Measurements from ENCODE around the gene LIMCH1. TPM values are rescaled to one million over a fixed set of nuclear protein-coding genes. Genes with fewer than 3 reads are reported as not detected.

Gene LIMCH1
- total and polyA plus RNA-seq, 7 experiments from 2014 or later: 0.05 to 1.2 TPM; not detected in 5

- H3K27ac ChIP-seq (ENCODE audit: low read depth, low read length): no peak overlapping the region
- H3K4me3 Mint-ChIP-seq: no peak overlapping the region
- DNase-seq (no peak), ATAC-seq (no peak)
- no peaks in the 10 kb centered on the region for H3K9me3 ChIP-seq (ENCODE audit: control insufficient read depth in 2 of 3, low read length in 3 of 3)
- H3K36me3 ChIP-seq (ENCODE audit: control insufficient read depth in 2 of 3, insufficient read depth in 3 of 3, low read length in 3 of 3): no peaks in the 10 kb centered on the region
- CTCF ChIA-PET: no interaction called here
- peaks cover 0 to 3% (median 0%) of the 10 kb centered on the region in 11 donors for H3K9me3 Mint-ChIP-seq
- POLR2A ChIA-PET: no interaction called here
- no peaks in the 10 kb centered on the region for H3K27me3 ChIP-seq (ENCODE audit: control insufficient read depth in 2 of 2, insufficient read depth in 2 of 2, low read length in 2 of 2)
- no peaks in the 10 kb centered on the region for H3K4me1 Mint-ChIP-seq
- H3K4me1 ChIP-seq (ENCODE audit: control insufficient read depth in 2 of 2, insufficient read depth in 2 of 2, low read length in 2 of 2): no peaks in the 10 kb centered on the region
- no peaks in the 10 kb centered on the region for H3K36me3 Mint-ChIP-seq
- intact Hi-C loops (cut with micrococcal nuclease): no loop called here
- no peak overlapping the region for H3K27ac Mint-ChIP-seq
- H3K4me3 ChIP-seq (ENCODE audit: low read length): no peak overlapping the region
- peaks cover 0 to 9% (median 0%) of the 10 kb centered on the region in 5 donors for H3K27me3 Mint-ChIP-seq
Measured at GRCh38 chr4:41678086-41678816, 140.3 kb downstream of the LIMCH1 start.

GRCh38 chr4:41678951-41679350 lies 141.0 kb downstream of the LIMCH1 start:
- Histone ChIP-seq H3K27ac (ENCODE audit: low read depth, low read length) (no peak overlapping the region), H3K27me3 (ENCODE audit: control insufficient read depth in 2 of 2, insufficient read depth in 2 of 2, low read length in 2 of 2) (no peaks in the 10 kb centered on the region), H3K36me3 (ENCODE audit: control insufficient read depth in 2 of 3, insufficient read depth in 3 of 3, low read length in 3 of 3) (no peaks in the 10 kb centered on the region), H3K4me1 (ENCODE audit: control insufficient read depth in 2 of 2, insufficient read depth in 2 of 2, low read length in 2 of 2) (no peaks in the 10 kb centered on the region), H3K4me3 (ENCODE audit: low read length) (no peak overlapping the region), H3K9me3 (ENCODE audit: control insufficient read depth in 2 of 3, low read length in 3 of 3) (no peaks in the 10 kb centered on the region)
- ATAC-seq: no peak
- Mint-ChIP-seq H3K36me3 (no peaks in the 10 kb centered on the region), H3K9me3 (peaks cover 0 to 1% (median 0%) of the 10 kb centered on the region in 11 donors), H3K4me1 (no peaks in the 10 kb centered on the region), H3K27ac (no peak overlapping the region), H3K4me3 (no peak overlapping the region), H3K27me3 (peaks cover 0 to 9% (median 0%) of the 10 kb centered on the region in 5 donors)
- ChIA-PET CTCF (no interaction called here), POLR2A (no interaction called here)
- no peak for DNase-seq
- intact Hi-C loops (cut with micrococcal nuclease): no loop called here

GRCh38 chr4:41679991-41680390 lies 142.0 kb downstream of the LIMCH1 start:
- ChIA-PET CTCF (no interaction called here), POLR2A (no interaction called here)
- H3K9me3 ChIP-seq (ENCODE audit: control insufficient read depth in 2 of 3, low read length in 3 of 3): no peaks in the 10 kb centered on the region
- H3K4me1 Mint-ChIP-seq: no peaks in the 10 kb centered on the region
- peaks cover 0 to 9% (median 0%) of the 10 kb centered on the region in 5 donors for H3K27me3 Mint-ChIP-seq
- H3K27ac Mint-ChIP-seq: no peak overlapping the region
- no peaks in the 10 kb centered on the region for H3K27me3 ChIP-seq (ENCODE audit: control insufficient read depth in 2 of 2, insufficient read depth in 2 of 2, low read length in 2 of 2)
- no peak for ATAC-seq
- no peak overlapping the region for H3K27ac ChIP-seq (ENCODE audit: low read depth, low read length)
- no peaks in the 10 kb centered on the region for H3K4me1 ChIP-seq (ENCODE audit: control insufficient read depth in 2 of 2, insufficient read depth in 2 of 2, low read length in 2 of 2)
- H3K9me3 Mint-ChIP-seq: no peaks in the 10 kb centered on the region
- DNase-seq: no peak
- no peak overlapping the region for H3K4me3 Mint-ChIP-seq
- no peaks in the 10 kb centered on the region for H3K36me3 Mint-ChIP-seq
- no peaks in the 10 kb centered on the region for H3K36me3 ChIP-seq (ENCODE audit: control insufficient read depth in 2 of 3, insufficient read depth in 3 of 3, low read length in 3 of 3)
- intact Hi-C loops (cut with micrococcal nuclease): no loop called here
- no peak overlapping the region for H3K4me3 ChIP-seq (ENCODE audit: low read length)

- H3K27ac ChIP-seq (ENCODE audit: low read depth, low read length): no peak overlapping the region
- Mint-ChIP-seq H3K4me1 (no peaks in the 10 kb centered on the region), H3K27me3 (peaks cover 0 to 9% (median 4%) of the 10 kb centered on the region in 5 donors), H3K9me3 (no peaks in the 10 kb centered on the region), H3K4me3 (no peak overlapping the region), H3K27ac (no peak overlapping the region), H3K36me3 (no peaks in the 10 kb centered on the region)
- CTCF ChIA-PET: no interaction called here
- intact Hi-C loops (cut with micrococcal nuclease): no loop called here
- H3K4me3 ChIP-seq (ENCODE audit: low read length): no peak overlapping the region
- no peaks in the 10 kb centered on the region for H3K4me1 ChIP-seq (ENCODE audit: control insufficient read depth in 2 of 2, insufficient read depth in 2 of 2, low read length in 2 of 2)
- no peaks in the 10 kb centered on the region for H3K27me3 ChIP-seq (ENCODE audit: control insufficient read depth in 2 of 2, insufficient read depth in 2 of 2, low read length in 2 of 2)
- POLR2A ChIA-PET: no interaction called here
- DNase-seq: no peak
- H3K9me3 ChIP-seq (ENCODE audit: control insufficient read depth in 2 of 3, low read length in 3 of 3): no peaks in the 10 kb centered on the region
- ATAC-seq: no peak
- no peaks in the 10 kb centered on the region for H3K36me3 ChIP-seq (ENCODE audit: control insufficient read depth in 2 of 3, insufficient read depth in 3 of 3, low read length in 3 of 3)
Measured at GRCh38 chr4:41681054-41681453, 143.1 kb downstream of the LIMCH1 start.

- no peaks in the 10 kb centered on the region for H3K27me3 ChIP-seq (ENCODE audit: control insufficient read depth in 2 of 2, insufficient read depth in 2 of 2, low read length in 2 of 2)
- no peaks in the 10 kb centered on the region for H3K36me3 ChIP-seq (ENCODE audit: control insufficient read depth in 2 of 3, insufficient read depth in 3 of 3, low read length in 3 of 3)
- Mint-ChIP-seq H3K4me1 (no peaks in the 10 kb centered on the region), H3K27ac (no peak overlapping the region), H3K9me3 (no peaks in the 10 kb centered on the region), H3K27me3 (peaks cover 0 to 15% (median 6%) of the 10 kb centered on the region in 5 donors), H3K36me3 (no peaks in the 10 kb centered on the region), H3K4me3 (no peak overlapping the region)
- ChIA-PET POLR2A (interaction anchor here (0.7 kb wide), 1 partner anchor 680 kb away, joined by 3 read pairs; no protein-coding TSS in a partner anchor), CTCF (no interaction called here)
- no peaks in the 10 kb centered on the region for H3K4me1 ChIP-seq (ENCODE audit: control insufficient read depth in 2 of 2, insufficient read depth in 2 of 2, low read length in 2 of 2)
- DNase-seq (no peak), ATAC-seq (no peak)
- no peak overlapping the region for H3K27ac ChIP-seq (ENCODE audit: low read depth, low read length)
- H3K4me3 ChIP-seq (ENCODE audit: low read length): no peak overlapping the region
- intact Hi-C loops (cut with micrococcal nuclease): no loop called here
- H3K9me3 ChIP-seq (ENCODE audit: control insufficient read depth in 2 of 3, low read length in 3 of 3): no peaks in the 10 kb centered on the region
Measured at GRCh38 chr4:41683326-41683725, 145.4 kb downstream of the LIMCH1 start.

GRCh38 chr4:41686893-41687292 lies 148.9 kb downstream of the LIMCH1 start:
- Mint-ChIP-seq H3K27me3 (peaks cover 0 to 15% (median 6%) of the 10 kb centered on the region in 5 donors), H3K4me3 (no peak overlapping the region), H3K9me3 (no peaks in the 10 kb centered on the region), H3K27ac (no peak overlapping the region), H3K4me1 (no peaks in the 10 kb centered on the region), H3K36me3 (no peaks in the 10 kb centered on the region)
- H3K36me3 ChIP-seq (ENCODE audit: control insufficient read depth in 2 of 3, insufficient read depth in 3 of 3, low read length in 3 of 3): no peaks in the 10 kb centered on the region
- ATAC-seq (no peak), DNase-seq (no peak)
- H3K4me3 ChIP-seq (ENCODE audit: low read length): no peak overlapping the region
- H3K9me3 ChIP-seq (ENCODE audit: control insufficient read depth in 2 of 3, low read length in 3 of 3): no peaks in the 10 kb centered on the region
- CTCF ChIA-PET: no interaction called here
- H3K27ac ChIP-seq (ENCODE audit: low read depth, low read length): no peak overlapping the region
- intact Hi-C loops (cut with micrococcal nuclease): no loop called here
- POLR2A ChIA-PET: no interaction called here
- H3K27me3 ChIP-seq (ENCODE audit: control insufficient read depth in 2 of 2, insufficient read depth in 2 of 2, low read length in 2 of 2): no peaks in the 10 kb centered on the region
- no peaks in the 10 kb centered on the region for H3K4me1 ChIP-seq (ENCODE audit: control insufficient read depth in 2 of 2, insufficient read depth in 2 of 2, low read length in 2 of 2)

GRCh38 chr4:41687971-41688370 lies 150.0 kb downstream of the LIMCH1 start:
- CTCF ChIA-PET: interaction anchor here (1.0 kb wide), 1 partner anchor 25 kb away, joined by 3 read pairs; no protein-coding TSS in a partner anchor
- POLR2A ChIA-PET: no interaction called here
- DNase-seq (no peak), ATAC-seq (no peak)
- Histone ChIP-seq H3K36me3 (ENCODE audit: control insufficient read depth in 2 of 3, insufficient read depth in 3 of 3, low read length in 3 of 3) (no peaks in the 10 kb centered on the region), H3K27ac (ENCODE audit: low read depth, low read length) (no peak overlapping the region), H3K4me3 (ENCODE audit: low read length) (no peak overlapping the region), H3K4me1 (ENCODE audit: control insufficient read depth in 2 of 2, insufficient read depth in 2 of 2, low read length in 2 of 2) (no peaks in the 10 kb centered on the region), H3K9me3 (ENCODE audit: control insufficient read depth in 2 of 3, low read length in 3 of 3) (no peaks in the 10 kb centered on the region), H3K27me3 (ENCODE audit: control insufficient read depth in 2 of 2, insufficient read depth in 2 of 2, low read length in 2 of 2) (no peaks in the 10 kb centered on the region)
- Mint-ChIP-seq H3K27me3 (peaks cover 0 to 18% (median 6%) of the 10 kb centered on the region in 5 donors), H3K36me3 (no peaks in the 10 kb centered on the region), H3K9me3 (no peaks in the 10 kb centered on the region), H3K4me1 (no peaks in the 10 kb centered on the region), H3K4me3 (no peak overlapping the region), H3K27ac (no peak overlapping the region)
- intact Hi-C loops (cut with micrococcal nuclease): no loop called here

Data from naive thymus-derived CD4-positive, alpha-beta T cell (primary cell).